Epithelial cell of esophagus (primary cell): ENCODE measurements around the gene FES.
A peak's percentile ranks its signal among the peaks of the same experiment; 100 is the strongest.

Source experiments
- DNase-seq: peaks from one replicate; pipeline ENCODE4 v3.0.0; 2010; ENCODE audit warnings: low read depth
- H3K4me3 ChIP-seq: 2 replicates; pipeline ENCODE4 v1.5.1; 2011; ENCODE audit warnings: mild to moderate bottlenecking, low read length, control low read depth
- TF ChIP-seq, protein P1 (sequence below): IDR thresholded peaks from 2 replicates; pipeline ENCODE4 v1.5.1; 2011; ENCODE audit warnings: low read depth, mild to moderate bottlenecking, low read length, control low read depth, inconsistent platforms; ENCODE audit not compliant: insufficient read depth; ENCODE audit errors: missing control alignments

The FES gene

GRCh38 chr15:90880381-90881145, 3.7 kb upstream of the FES start:
- no peak overlapping the region for H3K4me3 ChIP-seq
- DNase-seq, result no peak
- TF ChIP-seq, protein P1, sequence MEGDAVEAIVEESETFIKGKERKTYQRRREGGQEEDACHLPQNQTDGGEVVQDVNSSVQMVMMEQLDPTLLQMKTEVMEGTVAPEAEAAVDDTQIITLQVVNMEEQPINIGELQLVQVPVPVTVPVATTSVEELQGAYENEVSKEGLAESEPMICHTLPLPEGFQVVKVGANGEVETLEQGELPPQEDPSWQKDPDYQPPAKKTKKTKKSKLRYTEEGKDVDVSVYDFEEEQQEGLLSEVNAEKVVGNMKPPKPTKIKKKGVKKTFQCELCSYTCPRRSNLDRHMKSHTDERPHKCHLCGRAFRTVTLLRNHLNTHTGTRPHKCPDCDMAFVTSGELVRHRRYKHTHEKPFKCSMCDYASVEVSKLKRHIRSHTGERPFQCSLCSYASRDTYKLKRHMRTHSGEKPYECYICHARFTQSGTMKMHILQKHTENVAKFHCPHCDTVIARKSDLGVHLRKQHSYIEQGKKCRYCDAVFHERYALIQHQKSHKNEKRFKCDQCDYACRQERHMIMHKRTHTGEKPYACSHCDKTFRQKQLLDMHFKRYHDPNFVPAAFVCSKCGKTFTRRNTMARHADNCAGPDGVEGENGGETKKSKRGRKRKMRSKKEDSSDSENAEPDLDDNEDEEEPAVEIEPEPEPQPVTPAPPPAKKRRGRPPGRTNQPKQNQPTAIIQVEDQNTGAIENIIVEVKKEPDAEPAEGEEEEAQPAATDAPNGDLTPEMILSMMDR, result no peak

DNA sequence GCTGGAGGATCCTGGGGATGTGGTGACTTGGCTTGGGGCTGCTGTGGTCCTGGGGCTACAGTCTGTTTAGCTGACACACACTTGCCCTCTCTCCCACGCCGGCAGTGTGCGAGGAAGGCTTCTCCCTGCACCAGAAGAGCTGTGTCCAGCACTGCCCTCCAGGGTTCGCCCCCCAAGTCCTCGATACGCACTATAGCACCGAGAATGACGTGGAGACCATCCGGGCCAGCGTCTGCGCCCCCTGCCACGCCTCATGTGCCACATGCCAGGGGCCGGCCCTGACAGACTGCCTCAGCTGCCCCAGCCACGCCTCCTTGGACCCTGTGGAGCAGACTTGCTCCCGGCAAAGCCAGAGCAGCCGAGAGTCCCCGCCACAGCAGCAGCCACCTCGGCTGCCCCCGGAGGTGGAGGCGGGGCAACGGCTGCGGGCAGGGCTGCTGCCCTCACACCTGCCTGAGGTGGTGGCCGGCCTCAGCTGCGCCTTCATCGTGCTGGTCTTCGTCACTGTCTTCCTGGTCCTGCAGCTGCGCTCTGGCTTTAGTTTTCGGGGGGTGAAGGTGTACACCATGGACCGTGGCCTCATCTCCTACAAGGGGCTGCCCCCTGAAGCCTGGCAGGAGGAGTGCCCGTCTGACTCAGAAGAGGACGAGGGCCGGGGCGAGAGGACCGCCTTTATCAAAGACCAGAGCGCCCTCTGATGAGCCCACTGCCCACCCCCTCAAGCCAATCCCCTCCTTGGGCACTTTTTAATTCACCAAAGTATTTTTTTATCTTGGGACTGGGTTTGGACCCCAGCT, 2.9 kb upstream of the FES start:
- TF ChIP-seq, protein P1, result no peak
- H3K4me3 ChIP-seq, result no peak overlapping the region
- DNase-seq, result no peak

DNA sequence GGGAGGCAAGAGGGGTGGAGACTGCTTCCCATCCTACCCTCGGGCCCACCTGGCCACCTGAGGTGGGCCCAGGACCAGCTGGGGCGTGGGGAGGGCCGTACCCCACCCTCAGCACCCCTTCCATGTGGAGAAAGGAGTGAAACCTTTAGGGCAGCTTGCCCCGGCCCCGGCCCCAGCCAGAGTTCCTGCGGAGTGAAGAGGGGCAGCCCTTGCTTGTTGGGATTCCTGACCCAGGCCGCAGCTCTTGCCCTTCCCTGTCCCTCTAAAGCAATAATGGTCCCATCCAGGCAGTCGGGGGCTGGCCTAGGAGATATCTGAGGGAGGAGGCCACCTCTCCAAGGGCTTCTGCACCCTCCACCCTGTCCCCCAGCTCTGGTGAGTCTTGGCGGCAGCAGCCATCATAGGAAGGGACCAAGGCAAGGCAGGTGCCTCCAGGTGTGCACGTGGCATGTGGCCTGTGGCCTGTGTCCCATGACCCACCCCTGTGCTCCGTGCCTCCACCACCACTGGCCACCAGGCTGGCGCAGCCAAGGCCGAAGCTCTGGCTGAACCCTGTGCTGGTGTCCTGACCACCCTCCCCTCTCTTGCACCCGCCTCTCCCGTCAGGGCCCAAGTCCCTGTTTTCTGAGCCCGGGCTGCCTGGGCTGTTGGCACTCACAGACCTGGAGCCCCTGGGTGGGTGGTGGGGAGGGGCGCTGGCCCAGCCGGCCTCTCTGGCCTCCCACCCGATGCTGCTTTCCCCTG, 2.2 kb upstream of the FES start:
- no peak overlapping the region for H3K4me3 ChIP-seq
- TF ChIP-seq, protein P1, result no peak
- no peak for DNase-seq

DNA sequence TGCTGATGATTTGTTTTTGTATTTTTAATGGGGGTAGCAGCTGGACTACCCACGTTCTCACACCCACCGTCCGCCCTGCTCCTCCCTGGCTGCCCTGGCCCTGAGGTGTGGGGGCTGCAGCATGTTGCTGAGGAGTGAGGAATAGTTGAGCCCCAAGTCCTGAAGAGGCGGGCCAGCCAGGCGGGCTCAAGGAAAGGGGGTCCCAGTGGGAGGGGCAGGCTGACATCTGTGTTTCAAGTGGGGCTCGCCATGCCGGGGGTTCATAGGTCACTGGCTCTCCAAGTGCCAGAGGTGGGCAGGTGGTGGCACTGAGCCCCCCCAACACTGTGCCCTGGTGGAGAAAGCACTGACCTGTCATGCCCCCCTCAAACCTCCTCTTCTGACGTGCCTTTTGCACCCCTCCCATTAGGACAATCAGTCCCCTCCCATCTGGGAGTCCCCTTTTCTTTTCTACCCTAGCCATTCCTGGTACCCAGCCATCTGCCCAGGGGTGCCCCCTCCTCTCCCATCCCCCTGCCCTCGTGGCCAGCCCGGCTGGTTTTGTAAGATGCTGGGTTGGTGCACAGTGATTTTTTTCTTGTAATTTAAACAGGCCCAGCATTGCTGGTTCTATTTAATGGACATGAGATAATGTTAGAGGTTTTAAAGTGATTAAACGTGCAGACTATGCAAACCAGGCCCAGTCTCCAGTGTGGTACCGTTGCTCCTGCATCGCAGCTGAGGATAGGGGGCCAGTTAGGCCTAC, 1.4 kb upstream of the FES start:
- TF ChIP-seq, protein P1, result no peak
- no peak for DNase-seq
- H3K4me3 ChIP-seq, result no peak overlapping the region

DNA sequence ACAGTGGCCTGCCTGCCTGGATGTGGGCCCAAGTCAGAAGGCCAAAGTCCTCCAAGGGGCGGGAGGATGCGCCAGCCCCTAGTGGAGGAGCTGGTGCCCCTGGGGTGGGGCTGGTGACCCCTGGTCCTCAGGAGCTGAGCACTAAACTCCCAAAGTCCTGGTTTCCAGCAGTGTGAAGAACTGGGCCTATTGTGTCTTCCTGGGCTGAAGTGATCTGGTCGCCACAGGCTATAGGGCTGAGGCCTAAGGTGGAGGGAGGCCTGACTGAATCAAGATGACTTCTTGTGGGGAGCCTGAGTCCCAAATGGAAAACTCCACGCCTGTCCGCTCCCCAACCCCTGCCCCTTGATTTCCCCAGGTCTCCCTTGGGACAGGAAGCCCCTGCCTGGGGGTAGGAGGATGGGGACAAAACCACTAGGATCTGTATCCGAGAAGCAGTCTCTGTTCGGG, 753 bp upstream of the FES start:
- no peak for DNase-seq
- no peak overlapping the region for H3K4me3 ChIP-seq
- TF ChIP-seq, protein P1, result no peak

- TF ChIP-seq, protein P1, result no peak
- DNase-seq, result no peak
Observed at GRCh38 chr15:90884719-90885431, 571 bp downstream of the FES start.

More at GRCh38 chr15:90884719-90885431, 571 bp downstream of the FES start:
- H3K4me3 ChIP-seq, result peak overlapping the region; percentile 17
